KMS-11 (cell line): ENCODE data around the gene GRK1.

Source experiments
- H2AFZ ChIP-seq: fragments of 200-600 bp; sonication (generic); 2 replicates; pipeline ENCODE4 v1.6.1; 2016; ENCODE audit warnings: antibody characterized with exemption, mixed run types, low read depth
- H3K27ac ChIP-seq: fragments of 200-600 bp; sonication (generic); 2 replicates; pipeline ENCODE4 v1.6.1; 2016; ENCODE audit warnings: mild to moderate bottlenecking, mixed run types
- H3K27me3 ChIP-seq: fragments of 200-600 bp; sonication (generic); 2 replicates; pipeline ENCODE4 v1.6.1; 2017; ENCODE audit warnings: mild to moderate bottlenecking, low read depth, mixed run types, moderate library complexity; ENCODE audit not compliant: insufficient read depth
- H3K36me3 ChIP-seq: fragments of 200-600 bp; sonication (generic); 2 replicates; pipeline ENCODE4 v1.6.1; 2017; ENCODE audit warnings: mild to moderate bottlenecking, mixed run types; ENCODE audit not compliant: insufficient read depth
- H3K4me1 ChIP-seq: fragments of 200-600 bp; sonication (generic); 2 replicates; pipeline ENCODE4 v1.6.1; 2016; ENCODE audit warnings: mild to moderate bottlenecking, low read depth, mixed run types; ENCODE audit not compliant: poor library complexity, severe bottlenecking
- H3K4me2 ChIP-seq: fragments of 200-600 bp; sonication (generic); 2 replicates; pipeline ENCODE4 v1.7.0; 2016; ENCODE audit warnings: mild to moderate bottlenecking, mixed run types
- H3K4me3 ChIP-seq: fragments of 200-600 bp; sonication (generic); IDR thresholded peaks from 2 replicates; pipeline ENCODE4 v1.6.1; 2017; ENCODE audit warnings: low read depth, low read length, mixed read lengths; ENCODE audit not compliant: insufficient read depth
- H3K79me2 ChIP-seq: fragments of 200-600 bp; sonication (generic); 2 replicates; pipeline ENCODE4 v1.6.1; 2016; ENCODE audit warnings: low read depth, mixed run types; ENCODE audit not compliant: insufficient read depth
- H3K9ac ChIP-seq: fragments of 200-600 bp; sonication (generic); 2 replicates; pipeline ENCODE4 v1.6.1; 2016; ENCODE audit warnings: mild to moderate bottlenecking, mixed run types
- H4K20me1 ChIP-seq: fragments of 200-600 bp; sonication (generic); 2 replicates; pipeline ENCODE4 v1.6.1; 2016; ENCODE audit warnings: mild to moderate bottlenecking, mixed run types; ENCODE audit not compliant: insufficient read depth
- CTCF ChIP-seq: fragments of 200-600 bp; sonication (generic); conservative IDR thresholded peaks from 2 replicates; pipeline ENCODE4 v1.6.1; 2017; ENCODE audit warnings: low read depth, mild to moderate bottlenecking, antibody characterized with exemption, low read length, moderate library complexity, mixed read lengths

GRK1 gene

GRCh38 chr13:113635048-113635420, 32.0 kb upstream of the GRK1 start:
- H4K20me1 ChIP-seq = no peaks in the 10 kb centered on the region
- H3K36me3 ChIP-seq = peaks cover 4% of the 10 kb centered on the region; the same call in 1 of the 2 replicates

GRCh38 chr13:113635709-113636108, 31.3 kb upstream of the GRK1 start:
- H3K27ac ChIP-seq = no peak overlapping the region
- no peak overlapping the region for H3K4me2 ChIP-seq
- H3K36me3 ChIP-seq = peaks cover 4% of the 10 kb centered on the region; the same call in 1 of the 2 replicates
- no peaks in the 10 kb centered on the region for H3K27me3 ChIP-seq
- H3K4me1 ChIP-seq = no peaks in the 10 kb centered on the region
- H4K20me1 ChIP-seq = no peaks in the 10 kb centered on the region
- no peak for TF ChIP-seq CTCF
- H3K4me3 ChIP-seq = no peak overlapping the region
- no peaks in the 10 kb centered on the region for H3K79me2 ChIP-seq
- H3K9ac ChIP-seq = no peak overlapping the region
- H2AFZ ChIP-seq = no peak overlapping the region

More at GRCh38 chr13:113635048-113635420, 32.0 kb upstream of the GRK1 start:
- no peak overlapping the region for H3K9ac ChIP-seq
- TF ChIP-seq CTCF = no peak
- no peaks in the 10 kb centered on the region for H3K27me3 ChIP-seq
- no peak overlapping the region for H3K4me2 ChIP-seq
- H3K79me2 ChIP-seq = no peaks in the 10 kb centered on the region
- H3K27ac ChIP-seq = no peak overlapping the region
- H3K4me1 ChIP-seq = no peaks in the 10 kb centered on the region
- no peak overlapping the region for H3K4me3 ChIP-seq
- no peak overlapping the region for H2AFZ ChIP-seq

GRCh38 chr13:113636266-113636963, 30.6 kb upstream of the GRK1 start:
- TF ChIP-seq CTCF = no peak
- no peaks in the 10 kb centered on the region for H3K27me3 ChIP-seq
- H3K4me3 ChIP-seq = no peak overlapping the region
- no peaks in the 10 kb centered on the region for H3K79me2 ChIP-seq
- peaks cover 4% of the 10 kb centered on the region; the same call in 1 of the 2 replicates for H3K36me3 ChIP-seq
- no peaks in the 10 kb centered on the region for H3K4me1 ChIP-seq
- H2AFZ ChIP-seq = no peak overlapping the region
- no peak overlapping the region for H3K4me2 ChIP-seq
- no peak overlapping the region for H3K9ac ChIP-seq
- H3K27ac ChIP-seq = no peak overlapping the region
- no peaks in the 10 kb centered on the region for H4K20me1 ChIP-seq

GRCh38 chr13:113637262-113638160, 29.5 kb upstream of the GRK1 start:
- Histone ChIP-seq H4K20me1 (no peaks in the 10 kb centered on the region), H2AFZ (no peak overlapping the region), H3K79me2 (no peaks in the 10 kb centered on the region), H3K36me3 (peaks cover 4% of the 10 kb centered on the region; the same call in 1 of the 2 replicates), H3K27ac (no peak overlapping the region), H3K4me3 (no peak overlapping the region), H3K27me3 (no peaks in the 10 kb centered on the region), H3K9ac (no peak overlapping the region), H3K4me1 (no peaks in the 10 kb centered on the region), H3K4me2 (no peak overlapping the region)
- TF ChIP-seq CTCF = no peak
